ENCODE data around the gene CCDC78. TPM values are rescaled to one million over a fixed set of nuclear protein-coding genes. Genes with fewer than 3 reads are reported as not detected.
"Not testable (repeated sequence)": the region's sequence is repeated elsewhere in the genome, so short reads cannot be mapped to it uniquely, and the experiment has no call there.

The CCDC78 gene
- total RNA-seq, 4 donors from 2014 or later, result 0.40 to 24.3 (median 0.98) TPM

DNA sequence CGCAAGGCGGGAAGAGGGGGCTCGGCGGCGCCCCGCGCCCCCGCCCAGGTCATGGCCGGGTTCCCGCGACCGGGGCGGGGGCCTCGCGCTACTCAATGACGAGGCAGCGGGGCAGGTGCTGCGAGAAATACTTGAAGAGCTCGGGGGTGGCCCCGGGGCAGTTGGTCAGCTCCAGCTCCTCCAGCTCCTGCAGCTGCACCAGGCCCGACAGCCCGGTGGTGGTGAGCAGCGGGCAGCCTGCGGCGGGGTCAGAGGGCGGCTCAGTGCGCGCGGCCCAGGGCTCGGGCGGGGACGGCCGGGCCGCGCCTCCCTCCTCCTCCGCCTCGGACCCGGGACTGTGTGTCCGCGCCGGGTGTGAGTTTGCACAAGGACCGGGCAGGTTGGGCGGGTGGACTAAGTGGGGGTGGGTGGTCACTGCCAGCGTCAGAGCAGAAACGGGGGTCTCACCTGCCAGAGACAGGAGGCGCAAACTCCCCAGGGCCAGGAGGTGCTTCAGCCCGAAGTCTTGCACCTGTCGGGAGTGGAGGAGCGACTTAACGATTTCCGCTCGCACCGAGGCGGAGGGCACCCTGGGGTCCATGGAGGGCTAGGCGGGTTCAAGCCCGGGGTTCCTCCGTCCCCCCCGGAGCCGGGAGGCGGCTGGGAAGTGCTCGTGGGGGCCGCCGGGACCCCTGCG lies 31.9 kb downstream of the CCDC78 start:
- no peak for DNase-seq
- TF ChIP-seq POLR2AphosphoS5 (IDR thresholded peaks at IDR 0.05) (no peak), POLR2A (IDR thresholded peaks at IDR 0.05) (no peak), EP300 (IDR thresholded peaks at IDR 0.05; ENCODE audit: low read depth) (no peak)
- TF ChIP-seq, protein P1, sequence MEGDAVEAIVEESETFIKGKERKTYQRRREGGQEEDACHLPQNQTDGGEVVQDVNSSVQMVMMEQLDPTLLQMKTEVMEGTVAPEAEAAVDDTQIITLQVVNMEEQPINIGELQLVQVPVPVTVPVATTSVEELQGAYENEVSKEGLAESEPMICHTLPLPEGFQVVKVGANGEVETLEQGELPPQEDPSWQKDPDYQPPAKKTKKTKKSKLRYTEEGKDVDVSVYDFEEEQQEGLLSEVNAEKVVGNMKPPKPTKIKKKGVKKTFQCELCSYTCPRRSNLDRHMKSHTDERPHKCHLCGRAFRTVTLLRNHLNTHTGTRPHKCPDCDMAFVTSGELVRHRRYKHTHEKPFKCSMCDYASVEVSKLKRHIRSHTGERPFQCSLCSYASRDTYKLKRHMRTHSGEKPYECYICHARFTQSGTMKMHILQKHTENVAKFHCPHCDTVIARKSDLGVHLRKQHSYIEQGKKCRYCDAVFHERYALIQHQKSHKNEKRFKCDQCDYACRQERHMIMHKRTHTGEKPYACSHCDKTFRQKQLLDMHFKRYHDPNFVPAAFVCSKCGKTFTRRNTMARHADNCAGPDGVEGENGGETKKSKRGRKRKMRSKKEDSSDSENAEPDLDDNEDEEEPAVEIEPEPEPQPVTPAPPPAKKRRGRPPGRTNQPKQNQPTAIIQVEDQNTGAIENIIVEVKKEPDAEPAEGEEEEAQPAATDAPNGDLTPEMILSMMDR (IDR thresholded peaks at IDR 0.05), result no peak
- in situ Hi-C loops (cut with MboI; ENCODE audit: low pct_ligation_motif_present in 1 of 4, low pct_unique_long_range_greater_than_20kb in 1 of 4, low sequenced_read_pairs in 3 of 4) (no loop called here), intact Hi-C loops (cut with DNase I; ENCODE audit: low total_unique reads) (no loop called here)
- H3K9me3 ChIP-seq, result no peaks in the 10 kb centered on the region
- no peaks in the 10 kb centered on the region for H3K36me3 ChIP-seq
- peak overlapping the region in 2 of 4 donors; percentile 32 to 34 for H3K4me3 ChIP-seq
- 5% methylated on average over 24 of the region's 64 CpGs; no CpG with 5 or more reads in 1 of the 2 donors for WGBS, 2 donors (ENCODE audit: low coverage in 1 of 2)
- H3K4me1 ChIP-seq, result peaks cover 17 to 43% (median 35%) of the 10 kb centered on the region in 4 donors
- peaks cover 60% of the 10 kb centered on the region for H3K27me3 ChIP-seq
- H3K27ac ChIP-seq, result peak overlapping the region in 1 of 4 donors; percentile 48

DNA sequence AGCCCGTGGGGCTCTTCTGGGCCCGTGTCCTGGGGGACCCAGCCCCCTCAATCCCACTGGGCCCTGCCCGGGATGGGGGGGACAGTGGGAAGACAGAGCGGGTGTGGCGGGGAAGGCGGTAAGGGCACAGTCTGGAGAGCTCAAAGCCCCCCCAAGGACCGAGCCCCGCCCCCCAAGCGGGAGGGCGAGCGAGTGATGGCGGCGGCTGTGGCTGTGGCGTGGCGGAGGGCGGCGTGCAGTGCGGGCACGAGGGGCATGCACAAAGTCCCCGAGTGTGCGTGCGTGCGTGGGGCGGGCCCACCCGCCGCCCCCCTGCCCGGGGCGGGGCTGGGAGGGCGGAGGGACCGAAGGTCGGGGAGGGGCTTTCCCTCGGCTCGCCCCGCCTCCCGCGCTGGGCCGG lies 32.5 kb downstream of the CCDC78 start:
- no peak for DNase-seq
- 39% methylated on average over 8 of the region's 37 CpGs; no CpG with 5 or more reads in 1 of the 2 donors for WGBS, 2 donors (ENCODE audit: low coverage in 1 of 2)
- peaks cover 23 to 46% (median 40%) of the 10 kb centered on the region in 4 donors for H3K4me1 ChIP-seq

DNA sequence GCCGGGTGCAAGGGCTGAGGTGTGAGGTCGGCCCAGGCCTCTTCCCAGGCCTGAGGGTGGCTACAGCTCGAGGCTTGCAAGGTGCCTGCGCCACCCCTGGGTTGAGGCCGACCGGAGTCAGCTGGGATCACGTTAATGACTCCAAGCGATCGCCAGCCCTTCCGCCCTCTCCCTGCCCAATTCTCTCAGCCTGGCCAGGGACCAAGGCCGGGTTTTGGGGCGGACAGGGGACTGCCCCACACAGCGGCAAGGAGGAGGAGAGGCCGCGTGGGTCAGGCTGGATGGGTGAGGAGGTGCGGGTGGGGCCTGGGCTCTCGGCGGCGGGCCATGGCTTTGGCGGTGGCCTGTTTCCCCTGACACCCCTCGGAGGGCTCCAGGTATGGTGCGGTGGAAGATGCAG lies 32.9 kb downstream of the CCDC78 start:
- Histone ChIP-seq H3K4me3 (no peak overlapping the region), H3K36me3 (no peaks in the 10 kb centered on the region), H3K27me3 (peaks cover 53% of the 10 kb centered on the region), H3K27ac (no peak overlapping the region), H3K9me3 (no peaks in the 10 kb centered on the region), H3K4me1 (peaks cover 23 to 47% (median 41%) of the 10 kb centered on the region in 4 donors)
- TF ChIP-seq POLR2A (IDR thresholded peaks at IDR 0.05) (no peak), EP300 (IDR thresholded peaks at IDR 0.05; ENCODE audit: low read depth) (no peak), POLR2AphosphoS5 (IDR thresholded peaks at IDR 0.05) (no peak)
- TF ChIP-seq, protein P1 (IDR thresholded peaks at IDR 0.05), result no peak
- in situ Hi-C loops (cut with MboI; ENCODE audit: low pct_ligation_motif_present in 1 of 4, low pct_unique_long_range_greater_than_20kb in 1 of 4, low sequenced_read_pairs in 3 of 4) (no loop called here), intact Hi-C loops (cut with DNase I; ENCODE audit: low total_unique reads) (no loop called here)
- DNase-seq, result no peak
- 63% methylated on average over 20 of the region's 22 CpGs; no CpG with 5 or more reads in 1 of the 2 donors for WGBS, 2 donors (ENCODE audit: low coverage in 1 of 2)

More for the DNA sequence above, 32.5 kb downstream of the CCDC78 start:
- Histone ChIP-seq H3K36me3 (no peaks in the 10 kb centered on the region), H3K4me3 (peak overlapping the region in 2 of 4 donors; percentile 32 to 34), H3K27me3 (peaks cover 55% of the 10 kb centered on the region), H3K27ac (no peak overlapping the region), H3K9me3 (no peaks in the 10 kb centered on the region)
- intact Hi-C loops (cut with DNase I; ENCODE audit: low total_unique reads) (no loop called here), in situ Hi-C loops (cut with MboI; ENCODE audit: low pct_ligation_motif_present in 1 of 4, low pct_unique_long_range_greater_than_20kb in 1 of 4, low sequenced_read_pairs in 3 of 4) (no loop called here)
- no peak for TF ChIP-seq POLR2AphosphoS5 (IDR thresholded peaks at IDR 0.05)
- no peak for TF ChIP-seq EP300 (IDR thresholded peaks at IDR 0.05; ENCODE audit: low read depth)
- TF ChIP-seq POLR2A (IDR thresholded peaks at IDR 0.05), result no peak
- TF ChIP-seq, protein P1 (IDR thresholded peaks at IDR 0.05), result no peak

DNA sequence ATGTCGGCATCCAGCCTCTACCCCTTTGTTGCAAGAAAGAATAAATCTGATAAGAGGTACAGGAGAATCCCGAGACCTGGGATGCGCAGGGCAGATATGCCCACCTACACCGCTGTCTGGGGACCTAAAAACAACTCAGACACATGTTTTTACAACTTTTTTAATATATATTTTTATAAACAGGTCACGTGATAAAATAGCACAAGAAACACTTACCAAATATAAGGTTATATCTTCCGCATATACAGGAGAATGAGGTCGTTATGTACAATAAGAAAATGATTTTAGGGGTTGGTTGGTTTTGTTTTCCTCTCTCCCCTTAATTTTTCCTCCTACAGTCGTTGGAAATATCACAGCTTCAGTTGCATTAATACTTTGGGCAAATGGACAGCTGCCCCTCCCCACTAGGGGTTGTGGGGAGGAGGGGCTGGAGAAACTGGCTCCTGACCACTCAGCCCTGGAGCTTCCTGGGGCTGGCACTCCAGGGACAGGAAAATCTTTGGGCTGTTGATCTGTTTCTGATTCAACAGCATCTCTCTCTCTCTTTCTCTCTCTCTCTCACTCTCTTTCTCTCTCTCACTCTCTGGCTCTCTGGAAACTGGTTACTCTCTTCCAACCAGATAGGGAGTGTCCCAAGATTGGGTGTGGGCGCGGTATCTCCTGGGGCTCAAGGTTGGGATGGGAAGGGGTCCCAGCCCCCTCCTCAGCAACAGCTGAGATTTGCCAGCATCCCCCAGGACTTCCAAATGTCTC lies 33.7 kb downstream of the CCDC78 start:
- Histone ChIP-seq H3K27me3 (peaks cover 50% of the 10 kb centered on the region), H3K36me3 (no peaks in the 10 kb centered on the region), H3K27ac (no peak overlapping the region), H3K9me3 (no peaks in the 10 kb centered on the region), H3K4me1 (peaks cover 23 to 47% (median 41%) of the 10 kb centered on the region in 4 donors), H3K4me3 (no peak overlapping the region)
- DNase-seq, result no peak
- in situ Hi-C loops (cut with MboI; ENCODE audit: low pct_ligation_motif_present in 1 of 4, low pct_unique_long_range_greater_than_20kb in 1 of 4, low sequenced_read_pairs in 3 of 4) (no loop called here), intact Hi-C loops (cut with DNase I; ENCODE audit: low total_unique reads) (no loop called here)
- TF ChIP-seq, protein P1 (IDR thresholded peaks at IDR 0.05), result no peak
- TF ChIP-seq POLR2AphosphoS5 (IDR thresholded peaks at IDR 0.05), result no peak
- no peak for TF ChIP-seq EP300 (IDR thresholded peaks at IDR 0.05; ENCODE audit: low read depth)
- no peak for TF ChIP-seq POLR2A (IDR thresholded peaks at IDR 0.05)
- 59 to 60% methylated on average over 8 to 10 of the region's 10 CpGs for WGBS, 2 donors (ENCODE audit: low coverage in 1 of 2)

DNA sequence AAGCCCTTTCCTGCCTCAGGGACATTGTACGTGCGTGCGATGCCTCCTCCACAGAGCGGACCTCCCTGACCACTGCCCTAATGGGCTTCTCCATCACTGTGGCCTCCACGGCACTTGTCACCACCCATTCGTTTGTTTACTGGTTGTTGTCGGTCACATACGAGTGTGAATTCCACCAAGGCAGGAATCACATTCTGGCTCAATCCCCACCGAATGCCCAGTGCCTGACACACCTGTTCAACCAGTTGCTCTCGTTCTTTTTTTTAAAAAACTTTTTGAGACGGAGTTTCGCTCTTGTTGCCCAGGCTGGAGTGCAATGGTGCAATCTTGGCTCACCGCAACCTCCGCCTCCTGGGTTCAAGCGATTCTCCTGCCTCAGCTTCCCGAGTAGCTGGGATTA lies 35.0 kb downstream of the CCDC78 start:
- intact Hi-C loops (cut with DNase I; ENCODE audit: low total_unique reads); H3K27ac ChIP-seq; H3K36me3 ChIP-seq; H3K9me3 ChIP-seq; H3K4me3 ChIP-seq; DNase-seq; in situ Hi-C loops (cut with MboI; ENCODE audit: low pct_ligation_motif_present in 1 of 4, low pct_unique_long_range_greater_than_20kb in 1 of 4, low sequenced_read_pairs in 3 of 4): not testable (repeated sequence)
- WGBS, 2 donors (ENCODE audit: low coverage in 1 of 2), result 84% methylated on average over 16 of the region's 16 CpGs; no CpG with 5 or more reads in 1 of the 2 donors
- Histone ChIP-seq H3K27me3 (peaks cover 46% of the 10 kb centered on the region), H3K4me1 (peaks cover 21 to 44% (median 39%) of the 10 kb centered on the region in 4 donors)

All from transverse colon (tissue), 4 donors.